H1 (cell line): ENCODE measurements around the gene KLHL40. TPM values are rescaled to one million over a fixed set of nuclear protein-coding genes. Genes with fewer than 3 reads are reported as not detected.

ENCODE experiments used
- CTCF ChIA-PET: fragments of 300-600 bp; sonication (Branson Sonifier 250); formaldehyde crosslinking; loops from one replicate; lab custom pipeline; 2021; ENCODE audit not compliant: partially characterized antibody; lab: Charles Lee
- POLR2A ChIA-PET: fragments of 300-600 bp; sonication (Branson Sonifier 250); formaldehyde crosslinking; loops from one replicate; lab custom pipeline; 2021; ENCODE audit warnings: inconsistent platforms; ENCODE audit not compliant: partially characterized antibody; lab: Charles Lee
- DNase-seq, 2 experiments: peaks; one replicate each; pipeline versions ENCODE4 v3.0.0 to v3.0.0-alpha.2; 2010 to 2022; ENCODE audit warnings: low spot score in 2 of 2, low read depth in 1 of 2, mixed read lengths in 1 of 2
- FAIRE-seq: peaks from 2 replicates; lab custom pipeline; 2011; peaks lifted over from hg19 to GRCh38; lab: Jason Lieb, UNC
- H2AFZ ChIP-seq: 2 replicates; pipeline ENCODE4 v1.8.1; 2012; ENCODE audit warnings: low read length, inconsistent platforms
- H2AK5ac ChIP-seq: 2 replicates; pipeline ENCODE4 v1.6.1; 2013; ENCODE audit warnings: low read depth, low read length
- H2BK120ac ChIP-seq: replicated peaks from 2 replicates; pipeline ENCODE3; 2013; ENCODE audit warnings: low read depth, low read length, inconsistent platforms
- H2BK12ac ChIP-seq: 2 replicates; pipeline ENCODE4 v1.6.1; 2013; ENCODE audit warnings: low read depth, low read length
- H2BK15ac ChIP-seq: 2 replicates; pipeline ENCODE4 v1.6.1; 2013; ENCODE audit warnings: low read length
- H2BK20ac ChIP-seq: 2 replicates; pipeline ENCODE4 v1.6.1; 2013; ENCODE audit warnings: low read length
- H2BK5ac ChIP-seq: 2 replicates; pipeline ENCODE4 v1.6.1; 2013; ENCODE audit warnings: low read depth, low read length
- H3K14ac ChIP-seq: 2 replicates; pipeline ENCODE4 v1.6.1; 2013; ENCODE audit warnings: inconsistent platforms; ENCODE audit not compliant: insufficient read length
- H3K18ac ChIP-seq: 2 replicates; pipeline ENCODE4 v1.6.1; 2013; ENCODE audit warnings: low read length; ENCODE audit errors: extremely low read depth
- H3K23ac ChIP-seq: 2 replicates; pipeline ENCODE4 v1.6.1; 2013; ENCODE audit warnings: inconsistent platforms; ENCODE audit not compliant: insufficient read length
- H3K23me2 ChIP-seq: 2 replicates; pipeline ENCODE4 v1.6.1; 2013; ENCODE audit warnings: low read depth, low read length
- H3K27ac ChIP-seq: 2 replicates; pipeline ENCODE4 v1.6.1; 2011; ENCODE audit warnings: low read depth, low read length, inconsistent platforms
- H3K27me3 ChIP-seq, 4 experiments: replicated peaks in 1 of 4; 1 replicate in 1 of 4; 2 replicates in 3 of 4; pipeline versions ENCODE4 v1.6.1 to v1.8.1; 2011 to 2013; ENCODE audit warnings: low read length in 3 of 4, mild to moderate bottlenecking in 3 of 4, inconsistent platforms in 2 of 4, mixed read lengths in 2 of 4, moderate library complexity in 1 of 4; ENCODE audit not compliant: control insufficient read depth in 3 of 4, insufficient read depth in 3 of 4; ENCODE audit errors: extremely low read depth in 1 of 4
- H3K36me3 ChIP-seq, 4 experiments: 2 replicates each; pipeline versions ENCODE4 v1.6.1 to v1.8.1; 2011 to 2013; ENCODE audit warnings: mild to moderate bottlenecking in 4 of 4, low read length in 3 of 4, moderate library complexity in 2 of 4, control low read depth in 1 of 4, inconsistent platforms in 1 of 4; ENCODE audit not compliant: insufficient read depth in 4 of 4, control insufficient read depth in 2 of 4
- H3K4ac ChIP-seq: replicated peaks from 2 replicates; pipeline ENCODE3; 2013; ENCODE audit warnings: low read length, low read depth, mixed read lengths, inconsistent platforms; ENCODE audit not compliant: insufficient read length
- H3K4me1 ChIP-seq, 4 experiments: replicated peaks in 1 of 4; 1 replicate in 1 of 4; 2 replicates in 3 of 4; pipeline versions ENCODE4 v1.6.1 to v1.8.1; 2011 to 2013; ENCODE audit warnings: low read length in 3 of 4, inconsistent platforms in 2 of 4, mixed read lengths in 1 of 4; ENCODE audit not compliant: insufficient read depth in 4 of 4, control insufficient read depth in 3 of 4
- H3K4me2 ChIP-seq, 2 experiments: 2 replicates each; pipeline versions ENCODE4 v1.6.1 to v1.8.1; 2011 to 2013; ENCODE audit warnings: low read depth in 2 of 2, low read length in 2 of 2, control low read depth in 1 of 2, inconsistent platforms in 1 of 2, mild to moderate bottlenecking in 1 of 2; ENCODE audit not compliant: insufficient read depth in 1 of 2
- H3K4me3 ChIP-seq, 4 experiments: fragments of 200-600, 300-600 bp in 1 of 4; sonication (generic), shearing (Covaris generic), sonication (Bioruptor Twin) in 1 of 4; 2 replicates each; pipeline versions ENCODE4 v1.5.1 to v1.8.1; 2011 to 2016; ENCODE audit warnings: low read length in 4 of 4, low read depth in 3 of 4, control low read depth in 2 of 4, inconsistent platforms in 2 of 4, mild to moderate bottlenecking in 2 of 4, mixed read lengths in 1 of 4, moderate library complexity in 1 of 4; ENCODE audit not compliant: insufficient read depth in 2 of 4; ENCODE audit errors: extremely low read depth in 1 of 4
- H3K56ac ChIP-seq: replicated peaks from 2 replicates; pipeline ENCODE3; 2013; ENCODE audit warnings: low read depth, mild to moderate bottlenecking, mixed read lengths, low read length, inconsistent platforms; ENCODE audit not compliant: insufficient read length
- H3K79me1 ChIP-seq: 2 replicates; pipeline ENCODE4 v1.6.1; 2013; ENCODE audit warnings: low read depth, low read length, control low read depth
- H3K79me2 ChIP-seq, 2 experiments: 2 replicates each; pipeline versions ENCODE4 v1.6.1 to v1.8.1; 2012 to 2013; ENCODE audit warnings: low read length in 2 of 2, mild to moderate bottlenecking in 2 of 2, inconsistent platforms in 1 of 2; ENCODE audit not compliant: insufficient read depth in 2 of 2, control insufficient read depth in 1 of 2
- H3K9ac ChIP-seq, 4 experiments: replicated peaks in 1 of 4; 1 replicate in 1 of 4; 2 replicates in 3 of 4; pipeline versions ENCODE4 v1.6.1 to v1.8.1; 2011 to 2013; ENCODE audit warnings: low read depth in 3 of 4, low read length in 3 of 4, control low read depth in 2 of 4, mild to moderate bottlenecking in 2 of 4, moderate library complexity in 2 of 4, inconsistent platforms in 1 of 4; ENCODE audit errors: extremely low read depth in 1 of 4
- H3K9me3 ChIP-seq, 2 experiments: 2 replicates each; pipeline versions ENCODE4 v1.6.1 to v1.8.1; 2012 to 2013; ENCODE audit warnings: mild to moderate bottlenecking in 2 of 2, moderate library complexity in 2 of 2, control low read depth in 1 of 2, inconsistent platforms in 1 of 2, low read depth in 1 of 2, low read length in 1 of 2, mixed read lengths in 1 of 2; ENCODE audit not compliant: insufficient read depth in 2 of 2
- H4K20me1 ChIP-seq, 2 experiments: replicated peaks in 1 of 2; 2 replicates each; pipeline versions ENCODE3 to v1.8.1; 2011 to 2013; ENCODE audit warnings: inconsistent platforms in 2 of 2, low read length in 2 of 2, mild to moderate bottlenecking in 1 of 2; ENCODE audit not compliant: insufficient read depth in 2 of 2, control insufficient read depth in 1 of 2
- H4K5ac ChIP-seq: 2 replicates; pipeline ENCODE4 v1.6.1; 2013; ENCODE audit warnings: low read length, low read depth, mixed read lengths, inconsistent platforms; ENCODE audit not compliant: insufficient read length
- H4K8ac ChIP-seq: 2 replicates; pipeline ENCODE4 v1.8.0; 2013; ENCODE audit warnings: mild to moderate bottlenecking, moderate library complexity, low read length, inconsistent platforms; ENCODE audit not compliant: insufficient read depth; ENCODE audit errors: extremely low read depth
- H4K91ac ChIP-seq: replicated peaks from 2 replicates; pipeline ENCODE3; 2013; ENCODE audit warnings: low read length, mixed read lengths, inconsistent platforms; ENCODE audit not compliant: insufficient read length
- ASH2L ChIP-seq: fragments of 200-600, 300-600 bp; sonication (generic); IDR thresholded peaks from one replicate; pipeline ENCODE4 v1.7.1; 2017; ENCODE audit warnings: low read length
- CHD1 ChIP-seq: IDR thresholded peaks from 2 replicates; pipeline ENCODE4 v1.6.1; 2012; ENCODE audit warnings: low read depth, low read length, improper control_type of control experiment
- HDAC6 ChIP-seq: IDR thresholded peaks from one replicate; pipeline ENCODE4 v1.7.1; 2012; ENCODE audit warnings: low read depth, mild to moderate bottlenecking, inconsistent platforms, low read length, moderate library complexity
- JUND ChIP-seq: IDR thresholded peaks from 2 replicates; pipeline ENCODE4 v1.6.1; 2011; ENCODE audit warnings: mild to moderate bottlenecking, improper control_type of control experiment, low read length
- POLR2A ChIP-seq, 2 experiments: IDR thresholded peaks; 1 replicate in 1 of 2; 2 replicates in 1 of 2; pipeline ENCODE4 v1.6.1; 2011; ENCODE audit warnings: low read depth in 2 of 2, low read length in 2 of 2, mild to moderate bottlenecking in 2 of 2; ENCODE audit errors: control extremely low read depth in 1 of 2
- RAD21 ChIP-seq, 2 experiments: IDR thresholded peaks in 1 of 2; conservative IDR thresholded peaks in 1 of 2; 2 replicates each; pipeline ENCODE4 v1.6.1; 2011; ENCODE audit warnings: low read depth in 2 of 2, low read length in 2 of 2, improper control_type of control experiment in 1 of 2, inconsistent platforms in 1 of 2, mild to moderate bottlenecking in 1 of 2, moderate library complexity in 1 of 2
- SP2 ChIP-seq: IDR thresholded peaks from 2 replicates; pipeline ENCODE4 v1.6.1; 2012; ENCODE audit warnings: mild to moderate bottlenecking, low read length, inconsistent platforms
- SRF ChIP-seq: IDR thresholded peaks from 2 replicates; pipeline ENCODE4 v1.6.1; 2011; ENCODE audit warnings: mild to moderate bottlenecking, low read depth, low read length, moderate library complexity
- TCF12 ChIP-seq: IDR thresholded peaks from 2 replicates; pipeline ENCODE4 v1.6.1; 2011; ENCODE audit warnings: low read depth, mild to moderate bottlenecking, low read length
- TEAD4 ChIP-seq: IDR thresholded peaks from 2 replicates; pipeline ENCODE4 v1.6.1; 2012; ENCODE audit warnings: low read depth, low read length, inconsistent platforms, mixed read lengths
- WGBS, 2 experiments: shearing (Covaris generic) in 1 of 2; methylation state at CpG; one replicate each; pipeline versions ENCODE4 v1.1.6 to v1.1.7; 2013 to 2015; ENCODE audit warnings: low lambda C conversion rate in 2 of 2, mixed read lengths in 2 of 2, inconsistent platforms in 1 of 2, low coverage in 1 of 2, missing lambda C conversion rate in 1 of 2; ENCODE audit not compliant: insufficient replicate concordance in 2 of 2, insufficient coverage in 1 of 2, insufficient read length in 1 of 2; ENCODE audit errors: extremely low coverage in 1 of 2, missing lambda C conversion rate in 1 of 2; 5-methylcytosine and 5-hydroxymethylcytosine counted together
- polyA plus RNA-seq, 7 experiments: library from polyadenylated mRNA; depleted of rRNA in 3 of 7; stranded (reverse) in 5 of 7; unstranded in 2 of 7; fragments of >200 nt in 5 of 7; fragments of 200-250 nt in 2 of 7; gene quantifications; 1 replicate in 5 of 7; 2 replicates in 1 of 7; 4 replicates in 1 of 7; pipeline versions ENCODE4 v1.2.1 to v1.2.3, GENCODE V29; 2011 to 2013; ENCODE audit warnings: missing spikeins in 2 of 7, mixed read lengths in 2 of 7
- total RNA-seq: library from RNA; stranded (reverse); fragmentation: NEBNext Ultra II Directional; extraction: Animal tissue kit (Norgen Biotek cat#: 25700); gene quantifications from 2 replicates; pipeline ENCODE4 v1.2.1, GENCODE V29; 2021

KLHL40 gene
- total and polyA plus RNA-seq, 2 of the 8 experiments (the other 6 are each of a cell fraction or from before 2014, with no cell fraction given): 0.02 TPM; not detected in 1

- ChIA-PET CTCF (interaction anchor here (0.9 to 1.9 kb wide), 6 partner anchors 9 to 79 kb away, joined by 3 to 5 read pairs (median 5); no protein-coding TSS in a partner anchor), POLR2A (interaction anchor here (1.3 to 3.1 kb wide), 4 partner anchors 8 to 17 kb away, joined by 4 to 10 read pairs (median 7); partner anchors contain the start of gene ZBTB47)
- Histone ChIP-seq H4K8ac (peak overlapping the region; percentile 71; the same call in 1 of the 2 replicates), H3K4ac (no peak overlapping the region), H3K9ac (no peak overlapping the region), H3K18ac (no peak overlapping the region), H3K23ac (no peak overlapping the region), H4K5ac (no peak overlapping the region), H3K79me1 (no peaks in the 10 kb centered on the region), H3K36me3 (no peaks in the 10 kb centered on the region), H2AFZ (no peak overlapping the region), H2BK20ac (no peak overlapping the region), H2BK15ac (no peak overlapping the region), H3K27me3 (peaks cover 0 to 2% (median 0%) of the 10 kb centered on the region in 4 experiments; a peak in 1 of 7 replicates), H2BK120ac (no peak overlapping the region), H3K14ac (no peak overlapping the region), H3K4me2 (no peak overlapping the region), H3K56ac (no peak overlapping the region), H2AK5ac (0 out of 2 replicates have a peak overlapping the region, but pooled peaks have one; percentile 75), H2BK5ac (no peak overlapping the region; the same call in 1 of the 2 replicates), H3K79me2 (no peaks in the 10 kb centered on the region), H4K20me1 (peaks cover 0 to 4% of the 10 kb centered on the region in 2 experiments), H3K9me3 (no peaks in the 10 kb centered on the region), H3K27ac (no peak overlapping the region), H2BK12ac (no peak overlapping the region), H3K23me2 (no peaks in the 10 kb centered on the region), H3K4me1 (peaks cover 0 to 7% (median 0%) of the 10 kb centered on the region in 4 experiments; a peak in 2 of 7 replicates), H3K4me3 (no peak overlapping the region), H4K91ac (no peak overlapping the region)
- 87% methylated on average over 15 of the region's 15 CpGs; no CpG with 5 or more reads in 1 of the 2 experiments for WGBS, 2 experiments
- no peak for TF ChIP-seq RAD21 (IDR thresholded peaks at IDR 0.05 in 1 of 2, conservative IDR thresholded peaks at IDR 0.05 in 1 of 2; ENCODE audit: low read depth in 2 of 2, low read length in 2 of 2)
- no peak for TF ChIP-seq TEAD4
- TF ChIP-seq POLR2A (IDR thresholded peaks at IDR 0.05; ENCODE audit: control extremely low read depth in 1 of 2, low read depth in 2 of 2, low read length in 2 of 2): no peak
- no peak for TF ChIP-seq SRF
- TF ChIP-seq TCF12: no peak
- TF ChIP-seq CHD1: no peak
- TF ChIP-seq JUND: no peak
- no peak for TF ChIP-seq SP2
- TF ChIP-seq HDAC6: no peak
- no peak for TF ChIP-seq ASH2L
- no peak for DNase-seq
- FAIRE-seq: no peak
Observed at GRCh38 chr3:42665050-42665878, 20.1 kb upstream of the KLHL40 start.
